GM19023 (cell line): Measurements from ENCODE around the gene STK32B.

ENCODE experiments used
- ATAC-seq: cut with Tn5 transposase; IDR thresholded peaks from one replicate; pipeline ENCODE4 v1.9.1; 2021; ENCODE audit warnings: mild to moderate bottlenecking, moderate library complexity; ENCODE audit not compliant: unreplicated experiment

Gene STK32B

DNA sequence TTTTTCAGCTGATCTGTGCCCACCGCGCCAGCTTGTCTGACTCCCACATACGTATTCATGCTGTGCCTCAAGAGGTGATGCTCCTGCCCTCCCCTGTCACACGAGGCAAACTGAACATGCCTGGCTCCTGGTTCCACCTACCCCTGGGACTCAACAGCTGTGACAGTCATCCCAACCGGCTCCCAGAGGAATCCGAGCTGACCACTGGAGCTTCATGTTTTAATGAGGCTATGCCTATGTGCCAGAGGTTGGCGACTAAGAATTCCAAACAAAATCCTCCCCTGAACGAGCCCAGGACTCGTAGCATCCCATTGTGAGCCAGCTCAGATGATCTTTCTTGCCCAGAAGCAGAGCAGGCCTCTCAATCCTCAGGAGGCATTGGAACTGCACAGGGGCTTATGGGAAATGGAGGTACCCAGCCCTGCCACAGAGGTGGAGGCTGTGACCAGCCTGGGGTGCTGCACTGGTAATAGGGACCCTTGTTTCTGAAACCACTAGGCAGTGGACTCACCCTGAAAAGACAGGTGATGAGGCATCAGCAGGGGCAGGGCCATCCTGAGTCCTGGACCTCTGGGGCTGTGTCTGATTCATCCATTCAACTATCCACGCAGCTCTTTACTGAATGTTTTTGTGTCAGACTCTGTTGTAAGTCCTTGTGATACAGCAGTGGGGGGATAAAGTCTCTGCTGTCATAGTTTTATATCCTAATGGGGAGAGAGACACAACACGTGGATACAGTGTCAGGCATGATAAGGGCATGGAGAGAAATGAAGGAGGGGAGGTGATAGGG is 332.1 kb downstream of the STK32B start:
- no peak for ATAC-seq

DNA sequence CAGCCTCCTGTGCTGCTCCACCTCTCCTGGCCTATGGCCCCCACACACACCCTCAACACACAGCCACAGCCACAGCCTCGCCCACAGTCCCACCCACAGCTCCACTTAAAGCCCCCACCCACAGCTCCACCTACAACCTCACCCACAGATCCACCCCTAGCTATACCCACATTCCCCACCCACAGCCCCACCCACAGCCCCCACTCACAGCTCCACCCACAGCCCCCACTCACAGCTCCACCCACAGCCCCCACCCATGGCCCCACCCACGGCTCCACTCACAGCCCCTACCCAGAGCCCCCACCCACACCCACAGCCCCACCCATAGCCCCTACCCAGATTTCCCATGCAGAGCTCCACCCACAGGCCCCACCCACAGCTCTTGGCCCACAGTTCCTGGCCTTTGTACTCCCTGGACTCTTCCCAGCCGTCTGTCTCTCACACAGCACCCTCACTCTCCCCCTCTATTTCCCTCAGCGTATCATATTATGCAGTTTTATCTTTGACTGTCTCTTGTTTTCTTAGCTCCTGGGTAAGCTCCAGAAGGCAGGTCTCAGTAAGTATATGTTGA is 334.5 kb downstream of the STK32B start:
- no peak for ATAC-seq

- ATAC-seq: no peak
Measured at GRCh38 chr4:5386921-5387320, 335.6 kb downstream of the STK32B start.

DNA sequence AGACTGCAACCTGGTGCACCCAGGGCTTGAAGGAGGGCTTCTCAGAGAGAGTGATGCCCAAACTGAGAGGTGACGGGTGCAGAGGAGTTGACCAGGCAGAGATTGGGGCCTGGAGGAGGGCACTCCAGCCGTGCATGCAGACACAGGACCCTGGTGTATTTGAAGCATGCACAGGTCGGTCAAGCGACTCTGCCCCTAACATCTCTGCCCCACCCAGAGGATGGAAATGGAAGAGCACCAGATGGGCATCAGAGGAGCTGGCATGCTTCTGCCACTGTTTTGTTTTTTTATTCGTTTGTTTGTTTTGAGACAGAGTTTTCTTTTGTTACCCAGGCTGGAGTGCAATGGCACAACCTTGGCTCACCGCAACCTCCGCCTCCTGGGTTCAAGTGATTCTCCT is 336.2 kb downstream of the STK32B start:
- no peak for ATAC-seq

- no peak for ATAC-seq
Measured at GRCh38 chr4:5389756-5390310, 338.6 kb downstream of the STK32B start.

DNA sequence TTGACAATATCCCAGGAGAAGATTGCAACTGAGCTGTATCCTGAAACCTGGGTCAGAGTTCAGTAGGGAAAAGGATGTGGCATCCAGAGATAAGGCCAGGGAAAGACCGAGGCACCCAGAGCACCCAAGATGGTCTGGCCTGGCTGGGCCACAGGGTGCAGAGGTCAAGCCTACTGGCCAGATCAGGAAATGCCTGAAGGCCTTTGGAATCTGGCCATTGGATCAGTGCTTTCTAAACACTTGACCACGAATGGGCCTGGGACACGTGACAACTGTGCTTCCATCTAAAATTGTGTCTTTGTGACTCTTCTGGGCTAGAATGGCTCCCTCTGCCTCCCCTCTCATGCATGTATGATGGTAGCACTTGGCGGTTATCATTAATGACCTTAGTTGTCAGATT is 340.2 kb downstream of the STK32B start:
- no peak for ATAC-seq

- ATAC-seq: no peak
Measured at GRCh38 chr4:5393911-5394513, 342.7 kb downstream of the STK32B start.

GRCh38 chr4:5395781-5396180 is 344.5 kb downstream of the STK32B start:
- ATAC-seq: no peak

DNA sequence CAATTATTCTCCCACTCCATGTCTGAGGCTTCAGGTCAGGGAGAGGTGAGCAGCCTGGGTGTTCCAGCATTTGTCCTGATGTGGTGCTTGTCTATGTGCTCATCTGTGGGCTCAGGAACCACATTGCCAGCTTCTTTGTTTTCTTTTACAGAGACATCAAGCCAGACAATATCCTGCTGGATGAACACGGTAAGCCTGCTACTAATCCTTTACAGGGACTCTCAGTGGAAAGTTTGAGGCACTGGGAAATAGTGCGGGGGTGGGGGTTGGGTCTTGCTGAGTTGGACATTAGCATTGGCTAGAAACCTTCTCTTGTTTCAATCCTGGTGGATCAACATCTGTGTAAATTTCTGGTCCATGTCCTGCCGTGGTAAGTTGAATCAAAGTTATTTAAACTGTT is 346.8 kb downstream of the STK32B start:
- ATAC-seq: no peak

- no peak for ATAC-seq
Measured at GRCh38 chr4:5399124-5399523, 347.8 kb downstream of the STK32B start.

DNA sequence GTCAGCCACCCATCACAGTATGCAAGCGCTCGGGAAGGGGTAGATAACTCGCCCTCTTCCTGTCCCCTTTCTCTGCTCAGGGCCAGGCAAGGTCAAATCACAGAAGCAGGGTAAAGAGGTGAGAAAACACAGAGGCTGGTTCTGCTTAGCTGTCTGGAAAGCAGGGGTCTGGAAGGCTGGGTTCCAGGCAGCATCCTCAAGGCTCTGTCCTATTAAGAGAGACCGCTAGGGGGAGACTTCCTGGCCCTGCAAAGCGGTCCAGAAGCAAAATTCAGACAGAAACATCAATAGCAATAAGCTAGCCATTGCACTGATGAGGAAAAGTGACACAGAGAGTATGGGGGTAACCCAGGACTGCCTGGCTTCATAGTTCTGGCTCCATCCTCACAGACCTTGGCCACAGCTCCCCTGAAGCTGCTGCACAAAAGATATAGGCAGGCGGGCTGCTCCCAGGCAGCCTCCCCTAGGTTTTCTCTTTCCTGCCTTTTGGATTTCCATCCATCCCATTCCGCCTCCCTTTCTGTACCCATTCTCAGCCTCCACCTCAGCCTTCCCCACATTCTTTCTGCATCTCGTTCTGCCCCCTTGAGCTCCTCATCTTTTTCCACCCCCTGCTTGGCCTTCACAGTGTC is 348.6 kb downstream of the STK32B start:
- no peak for ATAC-seq

DNA sequence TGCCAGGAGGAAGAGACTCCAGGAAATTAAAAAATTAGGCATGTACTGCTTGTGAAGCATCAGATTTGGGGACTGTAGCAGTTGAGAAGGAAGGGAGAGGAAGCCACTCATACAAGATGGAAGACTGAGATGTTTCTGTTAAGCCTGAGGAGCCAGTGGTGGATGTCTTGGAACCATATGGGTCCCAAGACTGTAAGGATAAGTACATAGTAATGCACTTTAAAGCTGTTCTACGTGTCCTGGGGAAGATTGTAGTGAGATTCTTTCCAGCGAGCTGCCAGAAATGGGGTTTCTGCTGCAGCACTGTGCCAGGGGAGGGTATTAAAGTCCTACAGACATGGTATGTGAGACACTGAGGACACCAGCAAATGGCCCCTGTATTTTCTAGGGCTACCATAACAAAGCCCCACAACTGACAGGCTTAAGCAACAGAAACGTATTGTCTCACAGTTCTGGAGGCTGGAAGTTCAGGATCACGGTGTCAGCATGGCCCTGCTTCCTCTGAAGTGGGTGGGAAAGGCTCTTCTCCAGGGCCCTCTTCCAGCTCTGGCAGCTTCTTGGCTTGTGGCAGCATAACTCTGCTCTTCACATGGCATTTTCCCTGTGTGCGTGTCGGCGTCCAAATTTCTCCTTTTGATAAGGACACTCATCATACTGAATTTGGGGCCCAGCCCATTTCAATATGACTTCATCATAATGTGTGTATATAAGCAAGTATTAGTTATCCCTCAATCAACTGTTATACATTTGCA is 352.6 kb downstream of the STK32B start:
- ATAC-seq: no peak

- no peak for ATAC-seq
Measured at GRCh38 chr4:5409237-5409636, 358.0 kb downstream of the STK32B start.

- no peak for ATAC-seq
Measured at GRCh38 chr4:5409972-5410618, 358.8 kb downstream of the STK32B start.

- ATAC-seq: no peak
Measured at GRCh38 chr4:5412296-5412695, 361.0 kb downstream of the STK32B start.

DNA sequence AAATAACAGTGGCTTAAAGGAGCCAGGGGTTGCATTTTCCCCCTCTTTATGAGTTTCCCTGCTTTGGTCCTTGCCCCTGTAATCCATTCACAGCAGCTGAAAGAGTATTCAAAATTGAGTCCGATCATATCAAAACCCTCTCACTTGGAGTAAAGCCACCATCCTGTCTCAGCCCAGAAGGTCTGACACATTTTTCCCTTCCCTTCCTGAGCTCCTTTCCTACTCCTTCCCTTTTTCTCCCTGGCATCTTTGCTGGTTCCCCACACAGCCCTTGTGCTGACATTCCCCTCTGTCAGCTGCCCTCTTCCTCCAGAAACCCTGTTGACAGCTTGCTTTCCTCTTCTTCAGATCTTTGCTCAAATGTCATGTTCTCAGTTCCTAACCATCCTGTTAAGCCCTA is 361.5 kb downstream of the STK32B start:
- no peak for ATAC-seq

GRCh38 chr4:5416637-5417036 is 365.4 kb downstream of the STK32B start:
- ATAC-seq: no peak

DNA sequence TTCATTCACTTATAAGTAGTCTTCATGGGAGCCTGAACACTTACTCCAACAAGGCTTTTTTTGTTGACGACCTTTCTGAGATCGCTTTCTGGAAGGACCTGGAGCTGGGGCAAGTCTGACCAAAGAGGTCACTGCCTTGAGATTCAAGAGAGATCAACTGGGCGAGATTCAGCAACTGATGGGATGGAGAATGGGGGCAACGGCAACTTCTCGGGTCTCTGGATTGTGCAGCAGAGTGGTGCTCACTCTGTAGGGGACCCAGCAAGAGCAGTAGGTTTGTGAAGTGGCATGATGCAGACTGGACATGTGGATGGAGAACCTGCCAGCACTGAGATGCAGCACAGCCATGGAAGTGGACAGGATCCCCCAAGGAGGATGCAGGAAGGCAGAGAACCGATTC is 369.0 kb downstream of the STK32B start:
- no peak for ATAC-seq

GRCh38 chr4:5421416-5421815 is 370.1 kb downstream of the STK32B start:
- ATAC-seq: no peak

DNA sequence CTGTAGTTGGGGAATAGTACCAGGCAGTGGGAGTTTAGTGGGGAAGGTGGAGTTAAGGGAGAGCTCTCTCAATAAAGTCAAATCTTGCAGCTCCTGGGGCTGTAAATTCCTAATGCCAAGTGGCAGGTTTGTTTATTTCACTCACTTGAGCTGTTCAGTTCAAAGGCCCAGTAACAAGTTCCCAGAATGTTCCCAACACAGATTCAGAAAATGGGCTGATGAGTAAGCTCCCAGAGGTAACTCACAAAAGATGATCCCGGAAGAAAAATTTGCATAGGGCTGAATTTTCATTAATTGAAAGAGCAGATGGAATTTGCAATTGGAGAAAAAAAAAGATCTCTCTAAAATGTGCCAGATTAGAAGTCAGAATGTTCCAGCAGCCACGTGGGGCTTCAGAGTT is 370.9 kb downstream of the STK32B start:
- ATAC-seq: no peak
